Measurements from ENCODE around the gene TEX35. TPM values are rescaled to one million over a fixed set of nuclear protein-coding genes. Genes with fewer than 3 reads are reported as not detected.

The TEX35 gene
- total and polyA plus RNA-seq, 8 donors: 0.76 TPM; not detected in 7

- peaks cover 1 to 58% (median 49%) of the 10 kb centered on the region in 4 donors for H3K36me3 ChIP-seq
- intact Hi-C loops (cut with DNase I; ENCODE audit: low total_unique reads): no loop called here
- no peak overlapping the region for H3K4me3 ChIP-seq
- no peak for DNase-seq
- TF ChIP-seq, protein P1, sequence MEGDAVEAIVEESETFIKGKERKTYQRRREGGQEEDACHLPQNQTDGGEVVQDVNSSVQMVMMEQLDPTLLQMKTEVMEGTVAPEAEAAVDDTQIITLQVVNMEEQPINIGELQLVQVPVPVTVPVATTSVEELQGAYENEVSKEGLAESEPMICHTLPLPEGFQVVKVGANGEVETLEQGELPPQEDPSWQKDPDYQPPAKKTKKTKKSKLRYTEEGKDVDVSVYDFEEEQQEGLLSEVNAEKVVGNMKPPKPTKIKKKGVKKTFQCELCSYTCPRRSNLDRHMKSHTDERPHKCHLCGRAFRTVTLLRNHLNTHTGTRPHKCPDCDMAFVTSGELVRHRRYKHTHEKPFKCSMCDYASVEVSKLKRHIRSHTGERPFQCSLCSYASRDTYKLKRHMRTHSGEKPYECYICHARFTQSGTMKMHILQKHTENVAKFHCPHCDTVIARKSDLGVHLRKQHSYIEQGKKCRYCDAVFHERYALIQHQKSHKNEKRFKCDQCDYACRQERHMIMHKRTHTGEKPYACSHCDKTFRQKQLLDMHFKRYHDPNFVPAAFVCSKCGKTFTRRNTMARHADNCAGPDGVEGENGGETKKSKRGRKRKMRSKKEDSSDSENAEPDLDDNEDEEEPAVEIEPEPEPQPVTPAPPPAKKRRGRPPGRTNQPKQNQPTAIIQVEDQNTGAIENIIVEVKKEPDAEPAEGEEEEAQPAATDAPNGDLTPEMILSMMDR (IDR thresholded peaks at IDR 0.05): no peak
- no peak for TF ChIP-seq POLR2A (IDR thresholded peaks at IDR 0.05)
- no peak for TF ChIP-seq POLR2AphosphoS5 (IDR thresholded peaks at IDR 0.05)
- no peak for TF ChIP-seq EP300 (IDR thresholded peaks at IDR 0.05)
- H3K27me3 ChIP-seq: no peaks in the 10 kb centered on the region
- no peaks in the 10 kb centered on the region for H3K4me1 ChIP-seq
- H3K9me3 ChIP-seq: no peaks in the 10 kb centered on the region
- H3K27ac ChIP-seq: no peak overlapping the region
Measured at GRCh38 chr1:178467837-178468236, 45.1 kb upstream of the TEX35 start.

- Histone ChIP-seq H3K27ac (no peak overlapping the region), H3K4me3 (no peak overlapping the region), H3K4me1 (no peaks in the 10 kb centered on the region), H3K36me3 (peaks cover 4 to 80% (median 67%) of the 10 kb centered on the region in 4 donors), H3K9me3 (no peaks in the 10 kb centered on the region), H3K27me3 (no peaks in the 10 kb centered on the region)
- 63 to 81% (median 73%) methylated on average over 5 of the region's 5 CpGs for WGBS, 5 donors
- TF ChIP-seq EP300 (IDR thresholded peaks at IDR 0.05) (no peak), POLR2A (IDR thresholded peaks at IDR 0.05) (no peak), POLR2AphosphoS5 (IDR thresholded peaks at IDR 0.05) (no peak)
- TF ChIP-seq, protein P1 (IDR thresholded peaks at IDR 0.05): no peak
- intact Hi-C loops (cut with DNase I; ENCODE audit: low total_unique reads): no loop called here
- peak in 1 of 2 donors; percentile 61 for DNase-seq
Measured at GRCh38 chr1:178470411-178470960, 42.4 kb upstream of the TEX35 start.

DNA sequence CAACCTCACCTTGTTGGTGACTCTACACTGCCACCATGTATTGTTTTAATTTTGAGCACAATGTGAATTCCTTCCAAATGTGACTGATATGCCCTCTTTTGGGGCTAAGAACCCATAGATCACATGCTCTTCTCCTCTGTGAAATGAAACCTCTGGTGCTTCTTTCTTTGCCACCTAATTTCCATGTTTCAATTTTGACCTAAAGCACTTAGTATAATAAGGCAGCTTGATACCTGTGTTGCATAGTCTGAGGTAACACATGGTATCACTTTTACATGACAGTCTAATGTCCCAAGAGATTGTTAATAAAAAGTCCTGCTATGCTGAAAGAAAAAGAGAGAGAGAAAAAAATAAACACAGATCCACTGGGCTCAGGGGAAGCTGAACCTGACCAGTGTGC, 40.4 kb upstream of the TEX35 start:
- DNase-seq: no peak
- Histone ChIP-seq H3K27ac (no peak overlapping the region), H3K4me3 (no peak overlapping the region), H3K27me3 (no peaks in the 10 kb centered on the region), H3K9me3 (no peaks in the 10 kb centered on the region), H3K36me3 (peaks cover 4 to 70% (median 49%) of the 10 kb centered on the region in 4 donors), H3K4me1 (no peaks in the 10 kb centered on the region)
- TF ChIP-seq POLR2A (IDR thresholded peaks at IDR 0.05): no peak
- TF ChIP-seq, protein P1 (IDR thresholded peaks at IDR 0.05): no peak
- no peak for TF ChIP-seq EP300 (IDR thresholded peaks at IDR 0.05)
- no peak for TF ChIP-seq POLR2AphosphoS5 (IDR thresholded peaks at IDR 0.05)
- intact Hi-C loops (cut with DNase I; ENCODE audit: low total_unique reads): no loop called here

GRCh38 chr1:178477373-178477772, 35.5 kb upstream of the TEX35 start:
- Histone ChIP-seq H3K4me3 (no peak overlapping the region), H3K36me3 (peaks cover 4 to 45% (median 26%) of the 10 kb centered on the region in 4 donors), H3K4me1 (no peaks in the 10 kb centered on the region), H3K9me3 (no peaks in the 10 kb centered on the region), H3K27me3 (no peaks in the 10 kb centered on the region), H3K27ac (no peak overlapping the region)
- DNase-seq: no peak
- 79 to 85% (median 84%) methylated on average over 4 of the region's 4 CpGs for WGBS, 5 donors
- TF ChIP-seq EP300 (IDR thresholded peaks at IDR 0.05) (no peak), POLR2AphosphoS5 (IDR thresholded peaks at IDR 0.05) (no peak), POLR2A (IDR thresholded peaks at IDR 0.05) (no peak)
- TF ChIP-seq, protein P1 (IDR thresholded peaks at IDR 0.05): no peak
- intact Hi-C loops (cut with DNase I; ENCODE audit: low total_unique reads): no loop called here

Data from stomach (tissue), 9 donors.